Left lobe of liver (tissue), 2 donors: ENCODE results near the gene CNTNAP3. TPM values are rescaled to one million over a fixed set of nuclear protein-coding genes. Genes with fewer than 3 reads are reported as not detected.
"Not testable (repeated sequence)": the region's sequence is repeated elsewhere in the genome, so short reads cannot be mapped to it uniquely, and the experiment has no call there.

ENCODE experiments used
- ATAC-seq: fragments of 200-7000 bp; cut with Tn5 transposase; one replicate; pipeline ENCODE4 v1.9.1; 2020; ENCODE audit warnings: mild to moderate bottlenecking, moderate library complexity
- DNase-seq: peaks from one replicate; pipeline ENCODE4 v3.0.0-alpha.2; 2020; ENCODE audit warnings: low spot score
- total RNA-seq: library from RNA; stranded (reverse); gene quantifications from one replicate; pipeline ENCODE4 v1.2.1, GENCODE V29; 2021
- donor health status: DM: no; HTN: no; CAD: no; lungs with moderate emphysema.
- donor health status: DM: no; HTN: yes; CAD: no.

Gene CNTNAP3
- total RNA-seq, 1 donor from 2014 or later: 0.58 TPM

DNA sequence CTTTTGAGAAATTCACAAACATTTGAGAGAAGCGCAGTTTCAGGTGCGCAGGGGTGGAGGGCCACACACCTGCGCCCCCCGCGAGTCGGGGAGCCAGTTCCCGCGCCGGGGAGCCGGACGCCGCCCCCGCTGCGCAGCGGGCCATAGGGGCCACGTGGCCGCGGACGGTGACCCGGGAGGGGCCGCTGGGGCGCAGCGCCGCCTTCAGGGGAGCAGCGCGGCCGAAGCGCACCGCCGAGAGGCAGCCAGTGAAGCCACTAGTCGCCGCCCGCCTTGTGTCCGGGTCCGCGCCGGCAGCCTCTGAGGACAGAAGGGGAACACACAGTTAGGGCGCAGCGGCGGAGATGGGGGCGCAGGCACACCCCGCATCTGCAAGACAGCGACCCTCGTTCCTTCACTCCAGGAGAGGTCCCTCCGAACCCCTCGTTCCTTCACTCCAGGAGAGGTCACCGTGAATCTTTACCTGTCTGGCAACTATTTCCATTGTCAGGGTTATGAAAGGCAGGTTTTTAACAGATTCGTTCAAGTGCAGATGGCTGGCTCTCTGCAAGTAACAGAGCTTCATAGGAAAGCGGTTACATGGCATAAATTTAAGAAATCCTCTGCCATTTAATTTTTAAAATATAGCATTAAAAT is 209.2 kb downstream of the CNTNAP3 start:
- ATAC-seq: peak; percentile 55
- DNase-seq: not testable (repeated sequence)

DNA sequence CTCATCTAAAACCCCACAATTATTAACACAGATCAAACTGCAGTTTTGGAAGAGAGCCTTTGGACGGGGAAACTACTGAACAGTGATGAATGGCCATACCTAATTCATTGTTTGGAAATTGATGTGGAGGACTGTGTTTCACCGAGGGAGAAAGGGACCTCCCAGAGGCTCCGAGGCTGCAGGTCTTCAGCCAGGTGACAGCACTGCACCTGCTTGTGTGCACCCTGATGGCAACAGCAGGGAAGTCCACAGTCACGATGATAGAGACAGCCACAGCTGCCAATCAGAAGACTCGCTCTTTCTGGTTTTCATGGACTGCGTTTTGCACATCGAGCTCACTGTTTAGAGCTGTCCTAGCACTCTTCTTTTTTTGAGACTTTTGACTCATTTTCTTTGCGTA is 214.4 kb downstream of the CNTNAP3 start:
- not testable (repeated sequence) for DNase-seq, ATAC-seq

DNA sequence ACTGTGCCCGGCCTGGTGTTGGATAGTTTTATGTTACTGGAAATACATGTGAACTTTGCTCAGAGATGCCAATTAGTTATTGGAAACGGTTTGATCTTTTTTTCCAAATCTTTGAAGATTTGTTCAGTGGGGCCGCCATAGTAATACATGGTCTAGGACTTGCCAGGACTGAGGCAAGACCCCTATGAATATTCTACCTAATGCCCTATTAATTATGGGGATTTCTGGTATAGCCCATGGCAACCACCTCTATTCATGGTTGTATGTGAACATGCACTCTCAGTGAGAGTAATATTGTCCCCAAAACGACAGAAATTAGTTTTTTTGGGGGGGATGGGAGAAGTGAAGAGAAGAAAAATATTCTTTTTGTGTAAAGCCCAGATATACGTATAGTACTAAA is 220.3 kb downstream of the CNTNAP3 start:
- ATAC-seq, DNase-seq: not testable (repeated sequence)

DNA sequence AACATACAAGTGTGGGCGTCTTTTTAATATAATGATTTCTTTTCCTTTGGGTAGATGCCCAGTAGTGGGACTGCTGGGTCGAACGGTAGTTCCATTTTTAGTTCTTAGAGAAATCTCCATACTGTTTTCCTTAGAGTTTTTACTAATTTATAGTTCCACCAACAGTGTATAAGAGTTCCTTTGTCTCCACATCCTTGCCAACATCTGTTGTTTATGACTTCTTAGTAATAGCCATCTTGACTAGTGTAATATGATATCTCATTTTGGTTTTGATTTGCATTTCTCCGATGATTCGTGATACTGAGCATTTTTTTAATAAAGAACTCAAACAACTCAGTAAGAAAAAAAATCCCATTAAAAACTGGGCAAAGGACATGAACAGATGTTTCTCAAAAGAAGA is 225.0 kb downstream of the CNTNAP3 start:
- not testable (repeated sequence) for ATAC-seq, DNase-seq

DNA sequence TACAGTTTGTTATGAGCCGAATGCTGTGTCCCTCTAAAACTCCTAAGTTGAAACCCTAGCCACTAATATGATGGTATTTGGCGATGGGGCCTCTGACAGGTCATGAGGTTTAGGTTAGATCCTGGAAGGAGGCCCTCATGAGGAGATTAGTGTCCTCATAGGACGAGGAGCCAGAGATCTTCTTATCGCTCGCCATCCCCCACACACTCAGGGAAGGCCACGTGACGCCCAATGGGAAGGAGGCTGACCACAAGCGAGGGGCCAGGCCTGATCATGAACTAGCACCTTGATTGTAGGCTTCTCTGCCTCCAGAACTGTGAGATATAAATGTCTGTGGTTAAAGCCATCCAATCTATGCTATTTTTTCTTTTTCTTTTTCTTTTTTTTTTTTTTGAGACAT is 233.5 kb downstream of the CNTNAP3 start:
- not testable (repeated sequence) for DNase-seq, ATAC-seq

DNA sequence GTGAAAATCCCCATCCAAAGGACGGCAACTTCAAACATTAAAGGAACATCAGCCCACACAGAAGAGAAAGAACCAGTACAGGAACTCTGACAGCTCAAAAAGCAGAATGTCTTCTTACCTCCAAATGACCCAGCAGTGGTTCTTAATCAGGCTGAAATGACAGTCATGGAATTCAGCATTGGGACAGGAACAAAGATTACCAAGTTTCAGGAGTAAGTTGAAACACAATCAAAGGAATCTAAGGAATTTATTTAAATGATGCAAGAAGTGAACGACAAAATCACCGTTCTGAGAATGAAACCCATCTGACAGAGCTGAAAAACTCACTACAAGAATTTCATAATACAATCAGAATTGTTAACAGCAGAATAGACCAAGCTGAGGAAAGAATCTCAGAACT is 241.1 kb downstream of the CNTNAP3 start:
- not testable (repeated sequence) for DNase-seq, ATAC-seq

DNA sequence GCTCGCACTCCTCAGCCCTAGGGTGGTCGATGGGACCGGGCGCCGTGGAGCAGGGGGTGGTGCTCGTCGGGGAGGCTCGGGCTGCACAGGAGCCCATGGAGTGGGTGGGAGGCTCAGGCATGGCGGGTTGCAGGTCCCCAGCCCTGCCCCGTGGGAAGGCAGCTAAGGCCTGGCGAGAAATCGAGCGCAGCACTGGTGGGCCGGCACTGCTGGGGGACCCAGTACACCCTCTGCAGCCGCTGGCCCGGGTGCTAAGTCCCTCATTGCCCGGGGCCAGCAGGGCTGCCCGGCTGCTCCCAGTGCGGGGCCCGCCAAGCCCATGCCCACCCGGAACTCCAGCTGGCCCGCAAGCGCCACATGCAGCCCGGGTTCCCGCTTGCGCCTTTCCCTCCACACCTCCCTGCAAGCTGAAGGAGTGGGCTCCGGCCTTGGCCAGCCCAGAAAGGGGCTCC is 245.6 kb downstream of the CNTNAP3 start:
- ATAC-seq, DNase-seq: not testable (repeated sequence)

DNA sequence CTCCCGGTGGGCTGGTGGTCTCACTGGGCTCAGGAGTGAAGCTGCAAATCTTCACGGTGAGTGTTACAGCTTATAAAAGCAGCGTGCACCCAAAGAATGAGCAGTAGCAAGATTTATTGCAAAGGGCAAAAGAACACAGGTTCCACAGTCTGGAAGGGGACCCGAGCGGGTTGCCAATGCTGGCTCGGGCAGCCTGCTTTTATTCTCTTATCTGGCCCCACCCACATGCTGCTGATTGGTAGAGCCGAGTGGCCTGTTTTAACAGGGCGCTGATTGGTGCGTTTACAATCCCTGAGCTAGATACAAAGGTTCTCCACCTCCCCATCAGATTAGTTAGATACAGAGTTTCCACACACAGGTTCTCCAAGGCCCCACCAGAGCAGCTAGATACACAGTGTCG is 246.2 kb downstream of the CNTNAP3 start:
- ATAC-seq: not testable (repeated sequence)

DNA sequence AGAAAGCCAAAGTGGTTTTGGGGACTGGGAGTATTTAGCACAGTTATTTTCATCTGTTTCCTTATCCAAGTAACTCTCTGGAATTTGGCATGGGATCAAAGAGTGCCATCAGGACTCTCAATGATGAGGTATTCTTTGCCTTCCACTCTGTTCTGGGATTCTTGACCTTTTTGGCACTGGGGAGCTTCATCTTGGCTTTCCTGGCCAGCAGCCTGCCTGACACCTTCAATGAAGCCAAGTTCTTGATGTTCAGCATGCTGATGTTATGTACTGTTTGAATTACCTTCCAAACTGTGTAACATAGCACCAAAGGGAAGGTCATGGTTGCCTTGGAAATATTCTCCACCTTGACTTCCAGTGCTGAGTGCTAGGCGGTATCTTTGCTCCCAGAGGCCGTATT is 248.8 kb downstream of the CNTNAP3 start:
- DNase-seq, ATAC-seq: not testable (repeated sequence)

More for the DNA sequence above, 246.2 kb downstream of the CNTNAP3 start:
- DNase-seq: not testable (repeated sequence)

DNA sequence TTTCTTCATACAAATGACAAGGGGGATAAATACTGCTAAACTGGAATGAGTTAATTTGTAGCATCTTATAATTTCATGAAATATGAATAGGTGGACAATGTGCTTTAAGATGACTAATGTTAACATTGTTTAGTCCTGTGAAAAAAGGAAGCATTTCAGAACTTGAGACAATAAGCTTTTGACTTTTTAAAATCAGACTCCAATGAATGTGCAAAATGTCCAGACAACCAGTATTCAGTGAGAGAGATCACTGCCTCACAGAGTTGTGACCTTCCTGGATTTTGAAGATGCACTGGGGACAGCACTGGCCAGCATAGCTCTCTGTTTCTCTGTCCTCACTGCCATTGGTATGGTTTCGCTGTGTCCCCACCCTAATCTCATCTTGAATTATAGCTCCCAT is 249.7 kb downstream of the CNTNAP3 start:
- ATAC-seq, DNase-seq: not testable (repeated sequence)

DNA sequence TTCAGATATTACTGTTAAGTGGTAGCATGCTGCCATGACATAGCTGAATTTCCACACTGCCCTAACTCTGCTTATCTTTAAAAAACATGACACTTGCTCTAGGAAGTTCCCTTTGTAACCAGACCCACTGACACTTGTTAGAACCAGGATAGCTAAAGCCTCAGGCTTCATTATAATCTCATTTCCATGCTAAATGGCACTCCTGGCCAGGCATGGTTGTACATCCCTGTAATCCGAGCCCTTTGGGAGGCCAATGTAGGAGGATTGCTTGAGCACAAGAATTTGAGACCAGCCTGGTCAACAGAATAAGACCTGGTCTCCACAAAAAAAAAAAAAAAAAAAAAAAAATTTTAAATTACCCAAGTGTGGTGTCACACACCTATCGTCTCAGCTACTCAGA is 254.1 kb downstream of the CNTNAP3 start:
- not testable (repeated sequence) for DNase-seq, ATAC-seq

DNA sequence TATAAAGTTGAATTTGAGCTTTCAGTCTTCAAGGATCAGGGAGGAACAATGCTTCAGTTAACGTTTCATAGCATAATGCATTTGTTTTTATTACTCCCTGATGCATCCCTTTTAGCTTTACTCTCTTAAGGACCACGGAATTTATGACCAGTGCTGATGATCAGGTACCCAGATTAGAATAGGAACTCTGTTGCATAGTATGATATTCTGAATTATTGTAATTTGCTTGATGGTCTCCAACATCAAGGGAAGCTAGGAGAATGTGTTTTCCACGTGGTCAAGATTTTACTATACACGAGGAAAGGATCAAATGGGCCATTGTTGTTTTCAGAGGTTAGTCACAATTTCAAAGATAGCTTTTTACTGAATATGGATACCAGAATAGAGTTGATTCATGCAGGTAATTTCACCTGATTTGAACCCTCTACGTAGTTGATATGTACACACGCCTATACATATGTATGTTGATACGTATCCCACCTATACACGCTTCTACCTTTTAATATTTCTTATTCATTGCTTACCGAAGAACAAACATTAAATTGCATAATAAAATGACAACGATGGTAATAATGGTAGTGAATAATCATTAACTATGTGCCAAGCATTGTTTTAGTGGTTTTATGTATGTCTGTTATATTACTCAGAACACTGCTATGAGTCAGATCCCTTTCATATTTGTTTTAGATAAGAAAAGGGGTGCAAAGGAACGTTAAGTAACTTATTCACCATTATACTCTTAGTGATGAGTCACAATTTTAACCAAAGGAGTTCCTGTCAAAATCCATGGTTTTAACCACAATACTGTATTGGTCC is 257.6 kb downstream of the CNTNAP3 start:
- not testable (repeated sequence) for ATAC-seq, DNase-seq

DNA sequence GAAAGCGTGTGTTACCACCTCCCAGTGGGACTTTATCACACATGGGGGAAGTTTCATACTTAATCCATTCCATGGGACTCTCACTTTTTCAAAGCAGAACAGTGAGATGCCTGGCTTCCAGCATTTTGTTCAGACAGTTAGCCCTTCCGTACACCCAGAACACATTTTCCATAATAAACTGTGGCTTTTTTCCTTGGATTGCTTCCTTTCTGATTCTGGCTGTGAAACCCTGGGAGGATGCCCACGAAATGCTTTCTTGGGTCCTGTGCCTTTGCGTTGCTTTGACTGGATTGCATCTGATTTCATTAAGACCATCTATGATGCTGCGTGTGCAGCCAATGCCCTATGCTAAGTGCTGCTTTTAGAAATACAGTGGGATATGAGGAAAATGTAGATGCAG is 259.1 kb downstream of the CNTNAP3 start:
- not testable (repeated sequence) for ATAC-seq, DNase-seq

DNA sequence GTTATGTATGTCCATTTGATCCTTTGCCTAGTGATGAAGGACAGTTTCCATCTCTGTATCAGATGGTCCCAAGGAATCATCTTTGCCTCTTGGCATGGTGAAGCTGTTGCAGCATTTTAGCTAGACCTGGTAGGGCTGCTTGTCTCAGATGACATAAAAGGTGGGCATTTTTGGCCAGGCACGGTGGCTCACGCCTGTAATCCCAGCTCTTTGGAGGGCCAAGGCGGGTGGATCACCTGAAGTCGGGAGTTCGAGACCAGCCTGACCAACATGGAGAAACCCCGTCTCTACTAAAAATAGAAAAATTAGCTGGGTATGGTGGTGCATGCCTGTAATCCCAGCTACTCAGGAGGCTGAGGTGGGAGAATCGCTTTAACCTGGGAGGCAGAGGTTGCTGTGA is 259.8 kb downstream of the CNTNAP3 start:
- not testable (repeated sequence) for DNase-seq, ATAC-seq

DNA sequence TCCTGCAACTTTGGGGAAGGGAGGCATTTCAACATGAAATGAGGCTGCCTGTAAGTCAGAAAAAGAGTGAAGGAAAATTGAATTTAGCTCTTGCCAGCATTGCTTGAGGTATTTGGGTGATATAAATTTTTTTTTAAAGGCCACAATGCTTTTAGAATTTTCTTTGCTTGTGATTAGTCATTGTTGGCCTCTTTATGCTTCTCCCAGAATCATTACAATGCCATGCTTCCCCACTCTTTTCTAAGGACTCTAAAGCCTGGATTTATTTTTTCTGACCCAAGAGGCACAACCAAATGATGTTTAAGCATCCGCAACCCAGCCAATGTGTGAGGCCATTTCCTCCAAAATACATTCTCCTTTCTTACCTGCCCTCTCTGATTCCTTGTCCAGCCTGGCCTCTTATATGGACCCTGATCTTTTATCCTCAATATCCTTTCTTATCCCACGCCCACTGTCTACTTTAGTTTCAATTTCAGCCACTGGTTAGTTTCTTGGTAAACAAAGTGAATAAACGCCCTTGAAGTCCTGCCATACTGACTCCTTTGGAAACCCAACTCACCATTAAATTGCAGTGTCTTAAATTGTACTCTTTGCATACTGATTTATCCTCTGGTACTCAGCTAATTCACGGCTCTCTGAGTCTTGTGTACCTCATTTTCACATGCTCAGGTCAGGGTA is 261.9 kb downstream of the CNTNAP3 start:
- not testable (repeated sequence) for ATAC-seq, DNase-seq

Other genes starting within 250 kb of the CNTNAP3 start
- not detected for gene SPATA31A1, start 67.5 kb upstream of the CNTNAP3 start, total RNA-seq